Measurements from ENCODE around the gene AK5. TPM values are rescaled to one million over a fixed set of nuclear protein-coding genes. Genes with fewer than 3 reads are reported as not detected.

The AK5 gene
- total and polyA plus RNA-seq, 11 donors, result 0.14 to 0.91 (median 0.40) TPM; not detected in 2

GRCh38 chr1:77428068-77428467 is 146.2 kb downstream of the AK5 start:
- no peak overlapping the region for H3K4me3 ChIP-seq

GRCh38 chr1:77430966-77431690 is 149.3 kb downstream of the AK5 start:
- no peak for TF ChIP-seq POLR2A (IDR thresholded peaks at IDR 0.05)
- Histone ChIP-seq H3K4me3 (no peak overlapping the region), H3K27me3 (no peaks in the 10 kb centered on the region), H3K9me3 (peaks cover 0 to 21% (median 8%) of the 10 kb centered on the region in 12 donors), H3K36me3 (no peaks in the 10 kb centered on the region), H3K4me1 (peaks cover 0 to 25% (median 0%) of the 10 kb centered on the region in 12 donors), H3K27ac (peak overlapping the region in 4 of 12 donors; percentile 4 to 72 (median 24))
- no peak for DNase-seq
- 63 to 77% (median 66%) methylated on average over 4 of the region's 4 CpGs for WGBS, 4 donors
- intact Hi-C loops (cut with DNase I), result no loop called here
- ATAC-seq, result no peak

More at GRCh38 chr1:77428068-77428467, 146.2 kb downstream of the AK5 start:
- intact Hi-C loops (cut with DNase I), result no loop called here
- DNase-seq (no peak), ATAC-seq (no peak)
- 48 to 78% (median 71%) methylated on average over 1 of the region's 1 CpG for WGBS, 4 donors
- Histone ChIP-seq H3K36me3 (no peaks in the 10 kb centered on the region), H3K9me3 (peaks cover 0 to 26% (median 9%) of the 10 kb centered on the region in 12 donors), H3K27me3 (no peaks in the 10 kb centered on the region), H3K4me1 (peaks cover 0 to 25% (median 0%) of the 10 kb centered on the region in 12 donors), H3K27ac (no peak overlapping the region)
- TF ChIP-seq CTCF (IDR thresholded peaks at IDR 0.05), result no peak
- TF ChIP-seq POLR2A (IDR thresholded peaks at IDR 0.05), result no peak

GRCh38 chr1:77433934-77434333 is 152.1 kb downstream of the AK5 start:
- H3K9me3 ChIP-seq, result peaks cover 0 to 3% (median 0%) of the 10 kb centered on the region in 12 donors
- no peak overlapping the region for H3K27ac ChIP-seq
- no peak for ATAC-seq
- TF ChIP-seq CTCF (IDR thresholded peaks at IDR 0.05) (no peak), POLR2A (IDR thresholded peaks at IDR 0.05) (no peak)
- H3K36me3 ChIP-seq, result no peaks in the 10 kb centered on the region
- H3K4me3 ChIP-seq, result no peak overlapping the region
- peaks cover 0 to 36% (median 0%) of the 10 kb centered on the region in 12 donors for H3K4me1 ChIP-seq
- 92 to 96% (median 93%) methylated on average over 3 of the region's 3 CpGs for WGBS, 4 donors
- no peaks in the 10 kb centered on the region for H3K27me3 ChIP-seq
- intact Hi-C loops (cut with DNase I), result no loop called here
- no peak for DNase-seq

GRCh38 chr1:77434967-77435366 is 153.1 kb downstream of the AK5 start:
- 53 to 70% (median 62%) methylated on average over 2 of the region's 2 CpGs for WGBS, 4 donors

More at GRCh38 chr1:77434967-77435366, 153.1 kb downstream of the AK5 start:
- peaks cover 0 to 36% (median 0%) of the 10 kb centered on the region in 12 donors for H3K4me1 ChIP-seq
- TF ChIP-seq CTCF (IDR thresholded peaks at IDR 0.05), result no peak
- TF ChIP-seq POLR2A (IDR thresholded peaks at IDR 0.05), result no peak
- H3K4me3 ChIP-seq, result no peak overlapping the region
- no peak overlapping the region for H3K27ac ChIP-seq
- no peak for ATAC-seq
- no peaks in the 10 kb centered on the region for H3K27me3 ChIP-seq
- DNase-seq, result no peak
- intact Hi-C loops (cut with DNase I), result no loop called here
- H3K9me3 ChIP-seq, result peaks cover 0 to 11% (median 0%) of the 10 kb centered on the region in 12 donors
- H3K36me3 ChIP-seq, result no peaks in the 10 kb centered on the region
